IPS-18c (cell line): ENCODE data around the gene ECHS1.
"Not testable (repeated sequence)": the region's sequence is repeated elsewhere in the genome, so short reads cannot be mapped to it uniquely, and the experiment has no call there.

ENCODE experiments used
- H3K4me3 ChIP-seq: 2 replicates; pipeline ENCODE4 v1.7.0; 2013; ENCODE audit warnings: low read depth, mild to moderate bottlenecking, low read length, moderate library complexity; ENCODE audit not compliant: insufficient read depth
- H3K9me3 ChIP-seq: one replicate; pipeline ENCODE4 v1.6.1; 2013; ENCODE audit warnings: mild to moderate bottlenecking, low read length, moderate library complexity; ENCODE audit not compliant: control insufficient read depth, insufficient read depth

The ECHS1 gene

GRCh38 chr10:133385214-133385613, 12.1 kb upstream of the ECHS1 start:
- H3K9me3 ChIP-seq = no peaks in the 10 kb centered on the region
- H3K4me3 ChIP-seq = no peak overlapping the region

- Histone ChIP-seq H3K4me3 (no peak overlapping the region), H3K9me3 (no peaks in the 10 kb centered on the region)
These were observed 10.9 kb upstream of the ECHS1 start for GRCh38 chr10:133384071-133384470.

GRCh38 chr10:133383551-133383950, 10.4 kb upstream of the ECHS1 start:
- no peaks in the 10 kb centered on the region for H3K9me3 ChIP-seq
- no peak overlapping the region for H3K4me3 ChIP-seq

GRCh38 chr10:133381036-133381435, 7.9 kb upstream of the ECHS1 start:
- Histone ChIP-seq H3K9me3 (no peaks in the 10 kb centered on the region), H3K4me3 (no peak overlapping the region)

- Histone ChIP-seq H3K4me3 (peak overlapping the region; percentile 65; the same call in 1 of the 2 replicates), H3K9me3 (no peaks in the 10 kb centered on the region)
These were observed 6.9 kb upstream of the ECHS1 start for GRCh38 chr10:133379801-133380666.

GRCh38 chr10:133379152-133379800, 6.1 kb upstream of the ECHS1 start, which contains the start of gene PAOX:
PAOX (plus strand) TSS chr10:133379262; CDS start chr10:133379317, 55 bp downstream.
- Histone ChIP-seq H3K9me3 (no peaks in the 10 kb centered on the region), H3K4me3 (peak within 1 kb of the TSS; percentile 65)

GRCh38 chr10:133378251-133379096, 5.3 kb upstream of the ECHS1 start:
- H3K4me3 ChIP-seq = peak overlapping the region; percentile 62
- no peaks in the 10 kb centered on the region for H3K9me3 ChIP-seq

DNA sequence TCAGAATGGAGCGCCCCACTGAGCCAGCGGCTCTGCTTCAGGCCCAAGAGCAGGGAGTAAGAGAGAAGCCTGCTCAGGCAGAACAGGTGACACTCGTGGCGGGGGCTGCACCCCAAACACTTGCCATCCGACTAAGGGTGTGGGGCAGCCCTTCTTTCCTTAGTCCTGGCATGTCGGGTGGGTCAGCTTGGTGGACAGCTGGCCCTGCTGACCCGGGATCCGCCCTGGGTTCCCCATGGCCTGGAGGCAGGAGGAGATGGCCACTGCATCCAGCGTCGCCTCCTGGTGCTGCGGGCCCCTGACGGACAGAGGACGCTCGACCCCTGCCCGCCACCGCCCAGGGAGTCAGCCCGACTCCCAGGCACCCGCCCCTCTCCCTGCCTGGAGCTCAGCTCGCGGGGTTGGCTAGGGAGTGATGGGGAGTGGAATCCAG, 4.7 kb upstream of the ECHS1 start:
- peak overlapping the region; percentile 62 for H3K4me3 ChIP-seq
- H3K9me3 ChIP-seq = no peaks in the 10 kb centered on the region

GRCh38 chr10:133377025-133377817, 4.1 kb upstream of the ECHS1 start:
- no peaks in the 10 kb centered on the region for H3K9me3 ChIP-seq
- H3K4me3 ChIP-seq = no peak overlapping the region; the same call in 1 of the 2 replicates

DNA sequence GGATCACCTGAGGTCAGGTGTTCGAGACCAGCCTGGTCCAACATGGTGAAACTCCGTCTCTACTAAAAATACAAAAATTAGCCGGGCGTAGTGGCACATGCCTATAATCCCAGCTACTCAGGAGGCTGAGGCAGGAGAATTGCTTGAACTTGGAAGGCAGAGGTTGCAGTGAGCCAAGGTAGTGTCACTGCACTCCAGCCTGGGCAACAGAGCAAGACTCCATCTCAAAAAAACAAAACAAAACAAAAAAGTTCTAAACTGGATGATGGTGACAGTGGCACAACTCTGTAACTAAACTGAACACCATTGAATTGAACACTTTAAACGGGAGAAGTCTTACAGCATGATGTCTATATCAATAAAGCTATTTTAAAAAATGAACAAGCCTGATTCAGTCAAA, 3.0 kb upstream of the ECHS1 start:
- H3K4me3 ChIP-seq, H3K9me3 ChIP-seq: not testable (repeated sequence)

GRCh38 chr10:133375357-133376115, 2.4 kb upstream of the ECHS1 start:
- no peaks in the 10 kb centered on the region for H3K9me3 ChIP-seq
- no peak overlapping the region for H3K4me3 ChIP-seq

- H3K9me3 ChIP-seq = no peaks in the 10 kb centered on the region
- peak overlapping the region; percentile 28 for H3K4me3 ChIP-seq
These were observed 647 bp downstream of the ECHS1 start for GRCh38 chr10:133372507-133372906.

DNA sequence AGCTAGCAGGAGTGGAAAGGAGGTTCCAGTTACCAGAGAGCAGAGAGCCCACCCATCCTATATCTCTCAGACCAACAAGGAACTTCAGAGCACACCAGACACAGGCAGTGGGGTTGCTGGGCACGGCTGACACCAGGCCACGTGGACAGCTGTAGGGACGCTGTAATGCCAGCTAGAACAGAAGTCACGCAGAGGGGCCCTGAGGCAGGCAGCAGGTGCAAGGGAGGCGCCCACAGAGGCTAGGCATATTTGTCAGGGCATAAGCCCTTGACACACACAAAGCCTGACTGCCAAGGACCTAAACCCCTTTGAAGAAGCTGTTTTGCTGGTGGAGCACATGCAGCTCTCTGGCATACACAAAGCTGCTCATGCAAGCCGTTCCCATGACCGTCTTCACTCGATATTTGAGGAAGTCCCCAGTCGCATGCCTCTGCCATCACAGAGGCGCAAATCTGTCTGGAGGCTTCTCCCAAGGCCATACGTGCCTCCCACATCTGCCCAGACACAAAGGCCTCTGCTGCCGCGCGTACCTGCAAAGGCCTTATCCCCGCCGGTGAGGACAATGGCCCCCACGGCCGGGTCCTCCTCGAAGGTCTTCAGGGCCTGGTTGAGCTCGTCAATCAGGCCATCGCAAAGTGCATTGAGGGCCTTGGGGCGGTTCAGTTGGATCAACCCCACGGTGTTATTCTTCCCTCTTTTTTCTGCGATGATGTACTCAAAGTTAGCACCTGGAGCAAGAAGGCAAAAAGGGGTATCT, 2.9 kb downstream of the ECHS1 start:
- no peaks in the 10 kb centered on the region for H3K9me3 ChIP-seq
- H3K4me3 ChIP-seq = no peak overlapping the region

DNA sequence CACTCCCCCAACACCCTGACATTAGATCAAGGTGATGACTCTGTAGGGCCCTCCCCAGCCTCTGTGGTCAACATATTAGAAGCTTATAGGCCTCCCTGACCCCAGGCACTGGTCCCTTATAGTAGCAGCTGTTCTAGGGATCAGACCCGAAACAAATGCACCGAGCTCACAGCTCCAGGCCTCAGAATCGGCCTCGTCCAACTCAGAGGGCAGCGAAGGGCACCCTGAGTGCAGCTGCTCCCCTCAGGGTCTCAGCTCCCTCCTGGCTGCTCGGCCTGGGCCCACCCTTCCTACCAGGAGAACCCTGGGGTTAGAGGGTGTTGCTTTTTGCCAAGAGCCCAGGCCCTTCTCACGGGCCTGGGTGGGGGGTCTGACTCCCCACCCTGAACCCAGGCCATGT, 5.0 kb downstream of the ECHS1 start:
- Histone ChIP-seq H3K9me3 (no peaks in the 10 kb centered on the region), H3K4me3 (no peak overlapping the region)

DNA sequence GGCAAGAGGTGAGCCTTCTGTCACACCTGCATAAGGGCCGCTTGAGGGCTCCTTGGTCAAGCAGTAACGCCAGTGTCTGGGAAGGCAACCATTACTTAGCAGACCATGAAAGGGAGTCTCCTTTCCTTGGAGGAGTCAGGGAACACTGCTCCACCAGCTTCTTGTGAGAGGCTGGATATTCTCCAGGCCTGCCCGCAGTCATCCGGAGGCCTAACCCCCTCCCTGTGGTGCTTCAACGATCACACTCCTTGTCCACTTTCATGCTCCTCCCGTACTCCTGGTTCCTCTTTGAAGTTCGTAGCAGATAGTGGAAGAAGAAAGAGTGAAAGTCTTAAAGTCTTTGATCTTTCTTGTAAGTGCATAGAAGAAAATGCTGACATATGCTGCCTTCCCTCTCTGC, 5.7 kb downstream of the ECHS1 start:
- H3K4me3 ChIP-seq, H3K9me3 ChIP-seq: not testable (repeated sequence)

- Histone ChIP-seq H3K4me3 (no peak overlapping the region), H3K9me3 (no peaks in the 10 kb centered on the region)
These were observed 6.4 kb downstream of the ECHS1 start for GRCh38 chr10:133366751-133367150.
